Activated effector memory CD4-positive, alpha-beta T cell treated with Interleukin-2 at 50 U/mL for 16 hours (primary cell): ENCODE measurements around the gene ZNF814.
"Not testable (repeated sequence)": the region's sequence is repeated elsewhere in the genome, so short reads cannot be mapped to it uniquely, and the experiment has no call there.

ENCODE experiments used
- DNase-seq: peaks from one replicate; pipeline ENCODE4 v3.0.0-alpha.2; 2020

Gene ZNF814

GRCh38 chr19:57815247-57816075 is 73.4 kb downstream of the ZNF814 start:
- DNase-seq = no peak

GRCh38 chr19:57814505-57815246 is 74.2 kb downstream of the ZNF814 start, which contains the start of gene ZNF552:
Gene ZNF552 (minus strand): TSS chr19:57814913. CDS start chr19:57814743, 170 bp downstream.
- peak; percentile 66 for DNase-seq

GRCh38 chr19:57813919-57814504 is 74.8 kb downstream of the ZNF814 start:
- no peak for DNase-seq

GRCh38 chr19:57812975-57813820 is 75.6 kb downstream of the ZNF814 start:
- not testable (repeated sequence) for DNase-seq

- no peak for DNase-seq
Observed at GRCh38 chr19:57812226-57812625, 76.6 kb downstream of the ZNF814 start.

GRCh38 chr19:57810410-57811295 is 78.2 kb downstream of the ZNF814 start:
- not testable (repeated sequence) for DNase-seq

- no peak for DNase-seq
Observed at GRCh38 chr19:57807541-57807940, 81.3 kb downstream of the ZNF814 start.

- no peak for DNase-seq
Observed at GRCh38 chr19:57803594-57804325, 85.1 kb downstream of the ZNF814 start.

GRCh38 chr19:57803265-57803593 is 85.6 kb downstream of the ZNF814 start:
- no peak for DNase-seq

- no peak for DNase-seq
Observed at GRCh38 chr19:57802269-57802668, 86.6 kb downstream of the ZNF814 start.

- DNase-seq = no peak
Observed at GRCh38 chr19:57800696-57801095, 88.1 kb downstream of the ZNF814 start.
